ENCODE results near the gene CYP27B1. TPM values are rescaled to one million over a fixed set of nuclear protein-coding genes. Genes with fewer than 3 reads are reported as not detected.
"Not testable (repeated sequence)": the region's sequence is repeated elsewhere in the genome, so short reads cannot be mapped to it uniquely, and the experiment has no call there.

CYP27B1 gene
- total RNA-seq, 4 donors from 2014 or later = not detected

DNA sequence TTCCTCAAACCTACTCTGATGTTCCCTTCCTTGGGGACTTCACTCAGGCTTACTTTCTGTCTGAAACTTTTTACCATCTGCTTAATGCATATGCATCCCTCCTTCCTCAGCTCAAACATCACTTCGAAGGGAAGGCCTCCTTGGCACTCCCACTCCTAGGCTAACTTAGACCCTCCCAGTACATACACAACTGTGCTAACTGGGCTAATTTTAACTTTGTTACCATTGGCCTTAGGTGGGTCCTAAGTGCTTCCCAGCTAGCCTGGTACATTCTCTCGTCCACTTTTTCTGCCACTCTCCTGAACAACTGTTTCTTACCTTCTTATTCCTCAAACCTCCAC is 9.3 kb upstream of the CYP27B1 start:
- no peak for TF ChIP-seq POLR2A (IDR thresholded peaks at IDR 0.05)
- TF ChIP-seq, protein P1, sequence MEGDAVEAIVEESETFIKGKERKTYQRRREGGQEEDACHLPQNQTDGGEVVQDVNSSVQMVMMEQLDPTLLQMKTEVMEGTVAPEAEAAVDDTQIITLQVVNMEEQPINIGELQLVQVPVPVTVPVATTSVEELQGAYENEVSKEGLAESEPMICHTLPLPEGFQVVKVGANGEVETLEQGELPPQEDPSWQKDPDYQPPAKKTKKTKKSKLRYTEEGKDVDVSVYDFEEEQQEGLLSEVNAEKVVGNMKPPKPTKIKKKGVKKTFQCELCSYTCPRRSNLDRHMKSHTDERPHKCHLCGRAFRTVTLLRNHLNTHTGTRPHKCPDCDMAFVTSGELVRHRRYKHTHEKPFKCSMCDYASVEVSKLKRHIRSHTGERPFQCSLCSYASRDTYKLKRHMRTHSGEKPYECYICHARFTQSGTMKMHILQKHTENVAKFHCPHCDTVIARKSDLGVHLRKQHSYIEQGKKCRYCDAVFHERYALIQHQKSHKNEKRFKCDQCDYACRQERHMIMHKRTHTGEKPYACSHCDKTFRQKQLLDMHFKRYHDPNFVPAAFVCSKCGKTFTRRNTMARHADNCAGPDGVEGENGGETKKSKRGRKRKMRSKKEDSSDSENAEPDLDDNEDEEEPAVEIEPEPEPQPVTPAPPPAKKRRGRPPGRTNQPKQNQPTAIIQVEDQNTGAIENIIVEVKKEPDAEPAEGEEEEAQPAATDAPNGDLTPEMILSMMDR (IDR thresholded peaks at IDR 0.05 in 4 of 5, conservative IDR thresholded peaks at IDR 0.05 in 1 of 5) = no peak
- H3K9me3 ChIP-seq = no peaks in the 10 kb centered on the region
- peaks cover 0 to 10% of the 10 kb centered on the region in 2 donors for H3K36me3 ChIP-seq
- DNase-seq (no peak), ATAC-seq (no peak)
- H3K4me3 ChIP-seq = no peak overlapping the region
- no peaks in the 10 kb centered on the region for H3K27me3 ChIP-seq
- in situ Hi-C loops (cut with MboI; ENCODE audit: low sequenced_read_pairs in 4 of 4) (no loop called here), intact Hi-C loops (cut with DNase I; ENCODE audit: low total_unique reads) (no loop called here)
- peaks cover 11 to 15% of the 10 kb centered on the region in 2 donors for H3K4me1 ChIP-seq
- H3K27ac ChIP-seq = no peak overlapping the region

DNA sequence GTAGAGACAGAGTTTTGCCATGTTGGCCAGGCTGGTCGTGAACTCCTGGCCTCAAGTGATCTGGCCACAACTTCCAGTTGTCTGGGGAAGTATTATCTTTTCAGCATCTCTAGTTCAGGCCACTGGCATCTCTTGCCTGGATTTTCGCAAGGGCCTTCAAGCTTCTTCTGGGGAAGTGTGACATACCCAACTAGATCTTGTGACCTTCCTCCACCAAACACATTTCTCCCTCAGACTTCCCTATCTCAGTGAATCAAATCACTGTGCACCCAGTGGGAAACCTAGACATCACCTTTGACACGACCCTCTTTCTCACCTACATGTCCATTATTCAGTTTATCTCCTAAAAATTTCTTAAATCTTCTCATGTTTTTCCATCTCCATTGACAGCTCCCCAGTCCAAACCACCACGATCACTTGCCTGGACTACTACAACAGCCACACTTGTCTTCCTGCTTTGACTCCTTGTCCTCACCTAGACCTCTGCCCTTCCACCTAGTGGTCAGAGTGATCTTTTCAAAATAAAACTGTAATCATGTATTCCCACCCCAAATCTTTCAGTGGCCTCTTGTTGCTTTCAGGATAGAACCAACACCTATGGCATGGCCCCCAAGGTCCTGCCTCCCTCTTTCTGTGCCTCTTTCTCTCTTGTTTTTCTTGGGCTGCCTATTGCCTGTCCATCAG is 8.8 kb upstream of the CYP27B1 start:
- DNase-seq (no peak), ATAC-seq (no peak)
- Histone ChIP-seq H3K9me3 (no peaks in the 10 kb centered on the region), H3K27me3 (no peaks in the 10 kb centered on the region), H3K27ac (no peak overlapping the region), H3K4me1 (peaks cover 15 to 19% of the 10 kb centered on the region in 2 donors), H3K36me3 (peaks cover 0 to 12% of the 10 kb centered on the region in 2 donors), H3K4me3 (no peak overlapping the region)
- in situ Hi-C loops (cut with MboI; ENCODE audit: low sequenced_read_pairs in 4 of 4) (no loop called here), intact Hi-C loops (cut with DNase I; ENCODE audit: low total_unique reads) (no loop called here)
- TF ChIP-seq POLR2A (IDR thresholded peaks at IDR 0.05) = no peak
- TF ChIP-seq, protein P1 (IDR thresholded peaks at IDR 0.05 in 4 of 5, conservative IDR thresholded peaks at IDR 0.05 in 1 of 5) = no peak

DNA sequence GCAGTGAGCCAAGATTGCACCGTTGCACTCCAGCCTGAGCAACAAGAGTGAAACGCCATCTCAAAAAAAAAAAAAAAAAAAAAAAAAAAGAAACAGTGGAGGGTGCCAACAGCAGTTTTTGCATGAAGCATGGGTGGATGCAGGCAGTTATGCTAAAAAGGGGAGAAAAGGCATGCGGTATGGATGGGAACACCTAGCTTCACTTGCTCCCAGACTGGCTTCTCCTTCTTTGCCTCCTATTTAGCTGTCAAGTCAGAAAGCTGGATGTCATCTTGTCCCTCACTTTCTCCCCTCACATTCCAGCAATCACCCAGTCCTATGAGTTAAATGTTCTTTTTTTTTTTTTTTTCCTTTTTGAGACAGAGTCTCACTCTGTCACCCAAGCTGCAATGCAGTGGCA is 8.2 kb upstream of the CYP27B1 start:
- TF ChIP-seq POLR2A (IDR thresholded peaks at IDR 0.05) = no peak
- no peak overlapping the region for H3K4me3 ChIP-seq
- H3K27me3 ChIP-seq = no peaks in the 10 kb centered on the region
- H3K9me3 ChIP-seq = no peaks in the 10 kb centered on the region
- intact Hi-C loops (cut with DNase I; ENCODE audit: low total_unique reads) (no loop called here), in situ Hi-C loops (cut with MboI; ENCODE audit: low sequenced_read_pairs in 4 of 4) (no loop called here)
- peaks cover 15 to 19% of the 10 kb centered on the region in 2 donors for H3K4me1 ChIP-seq
- ATAC-seq (no peak), DNase-seq (no peak)
- peaks cover 0 to 14% of the 10 kb centered on the region in 2 donors for H3K36me3 ChIP-seq
- H3K27ac ChIP-seq = no peak overlapping the region

DNA sequence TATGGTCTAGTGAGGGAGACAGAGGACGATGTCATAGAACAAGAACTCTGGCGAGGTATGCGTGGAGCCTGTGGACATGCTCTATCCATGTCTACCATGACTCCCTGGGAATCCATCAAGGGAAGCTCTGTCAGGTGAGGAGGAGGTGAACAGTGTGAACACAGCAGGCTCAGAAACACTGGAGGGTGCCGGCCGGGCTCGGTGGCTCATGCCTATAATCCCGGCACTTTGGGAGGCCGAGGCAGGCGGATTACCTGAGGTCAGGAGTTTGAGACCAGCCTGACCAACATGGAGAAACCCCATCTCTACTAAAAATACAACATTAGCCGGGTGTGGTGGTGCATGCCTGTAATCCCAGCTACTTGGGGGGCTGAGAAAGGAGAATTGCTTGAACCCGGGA is 7.8 kb upstream of the CYP27B1 start:
- H3K4me3 ChIP-seq; H3K9me3 ChIP-seq; ATAC-seq; H3K27ac ChIP-seq; in situ Hi-C loops (cut with MboI; ENCODE audit: low sequenced_read_pairs in 4 of 4); DNase-seq; intact Hi-C loops (cut with DNase I; ENCODE audit: low total_unique reads); H3K27me3 ChIP-seq: not testable (repeated sequence)
- Histone ChIP-seq H3K4me1 (peaks cover 15 to 19% of the 10 kb centered on the region in 2 donors), H3K36me3 (peaks cover 0 to 18% of the 10 kb centered on the region in 2 donors)

DNA sequence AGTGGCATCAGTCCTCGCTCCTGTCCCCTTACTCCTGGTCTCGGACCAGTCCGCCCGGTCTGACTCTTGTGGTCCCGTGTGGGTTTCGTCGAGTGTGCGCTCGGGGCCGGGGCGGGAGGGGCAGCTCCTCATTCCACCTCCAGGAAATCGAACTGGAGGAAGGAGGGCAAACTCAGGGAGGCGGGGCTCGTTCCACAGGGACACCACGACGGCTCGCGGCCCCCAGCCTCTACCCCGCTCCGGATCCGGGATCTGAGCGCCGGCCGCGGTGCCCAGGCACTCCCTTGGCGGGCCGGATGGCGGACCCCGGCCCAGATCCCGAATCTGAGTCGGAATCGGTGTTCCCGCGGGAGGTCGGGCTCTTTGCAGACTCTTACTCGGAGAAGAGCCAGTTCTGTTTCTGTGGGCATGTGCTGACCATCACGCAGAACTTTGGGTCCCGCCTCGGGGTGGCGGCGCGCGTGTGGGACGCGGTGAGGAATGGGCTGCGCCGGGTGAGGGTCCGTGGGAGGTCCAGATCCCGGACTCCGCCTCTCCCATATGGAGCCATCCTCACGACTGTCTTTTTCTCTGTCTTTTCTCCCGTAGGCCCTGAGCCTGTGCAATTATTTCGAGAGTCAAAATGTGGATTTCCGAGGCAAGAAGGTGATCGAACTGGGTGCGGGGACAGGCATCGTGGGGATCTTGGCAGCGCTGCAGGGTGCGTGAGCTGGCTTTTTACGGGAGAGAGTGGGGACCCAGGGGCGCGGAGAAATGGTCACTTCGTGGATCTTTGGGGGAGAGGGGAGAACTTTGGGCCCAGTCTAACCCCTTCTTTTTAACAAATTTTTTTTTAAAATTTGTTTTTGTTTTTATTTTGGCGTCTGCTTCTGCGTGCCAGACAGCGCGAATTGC is 5.8 kb upstream of the CYP27B1 start, which contains the start of gene EEF1AKMT3:
Gene EEF1AKMT3, plus strand, starts transcription at position 186 of the 894 bp plus-strand sequence. Its CDS starts 111 bp downstream, at position 297.
- H3K36me3 ChIP-seq = peaks cover 0 to 36% of the 10 kb centered on the region in 2 donors
- intact Hi-C loops (cut with DNase I; ENCODE audit: low total_unique reads) = loop anchor here (1.0 to 2.0 kb wide), 2 partner anchors 10 to 20 kb away; partner anchors contain the start of genes CDK4 and TSFM
- in situ Hi-C loops (cut with MboI; ENCODE audit: low sequenced_read_pairs in 4 of 4) = no loop called here
- peak within 1 kb of the TSS; percentile 84 to 94 (median 87) for H3K27ac ChIP-seq
- peak; percentile 65 to 73 for ATAC-seq
- H3K9me3 ChIP-seq = no peaks in the 10 kb centered on the region
- no peaks in the 10 kb centered on the region for H3K27me3 ChIP-seq
- H3K4me3 ChIP-seq = peak within 1 kb of the TSS; percentile 79 to 97 (median 90)
- no peak for TF ChIP-seq POLR2A (IDR thresholded peaks at IDR 0.05)
- TF ChIP-seq, protein P1 (IDR thresholded peaks at IDR 0.05 in 4 of 5, conservative IDR thresholded peaks at IDR 0.05 in 1 of 5) = no peak
- peaks cover 15 to 19% of the 10 kb centered on the region in 2 donors for H3K4me1 ChIP-seq
- DNase-seq = peak; percentile 36 to 42

Measured in gastrocnemius medialis (tissue), 4 donors.